GM18519 (cell line): ENCODE measurements around the gene DNAJC5.
"Not testable (repeated sequence)": the region's sequence is repeated elsewhere in the genome, so short reads cannot be mapped to it uniquely, and the experiment has no call there.

ENCODE experiments used
- ATAC-seq: cut with Tn5 transposase; IDR thresholded peaks from one replicate; pipeline ENCODE4 v1.9.1; 2021; ENCODE audit warnings: mild to moderate bottlenecking, moderate library complexity; ENCODE audit not compliant: unreplicated experiment, low FRiP score

The DNAJC5 gene

DNA sequence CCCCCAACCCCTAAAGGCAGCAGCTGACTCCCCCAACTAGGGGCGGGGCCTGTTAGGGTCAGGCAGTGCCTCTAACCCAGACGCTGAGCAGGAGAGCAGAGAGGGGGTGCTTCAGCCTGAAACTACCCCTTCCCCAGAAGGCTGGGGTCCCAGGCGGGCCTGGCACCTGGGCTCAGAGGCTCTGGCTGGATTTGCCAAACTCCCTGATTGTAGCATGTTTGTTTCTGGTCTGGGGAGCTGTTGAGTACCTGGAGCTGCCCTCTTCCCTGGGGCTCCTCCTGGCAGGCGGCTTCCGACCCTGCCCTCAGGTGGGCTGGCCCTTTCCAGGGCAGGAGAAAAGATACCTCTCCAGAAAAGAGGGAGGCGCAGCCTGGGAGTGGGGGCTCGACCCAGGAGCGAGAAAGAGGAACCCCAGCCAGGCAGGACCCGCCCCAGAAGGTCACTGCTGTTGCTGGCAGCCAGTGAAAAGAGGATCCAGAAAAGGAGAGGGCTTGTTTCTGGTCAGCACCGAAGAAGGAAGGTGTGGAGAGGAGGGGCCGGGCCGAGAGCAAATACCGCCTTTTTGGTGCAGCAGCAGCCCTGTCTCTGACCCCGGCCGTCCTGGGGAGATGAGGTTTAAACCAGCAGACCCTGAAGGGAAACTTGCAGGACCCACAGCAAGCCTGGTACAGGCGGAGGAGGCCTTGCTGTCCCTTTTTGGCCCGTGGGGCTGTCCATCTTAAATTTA is 34.4 kb upstream of the DNAJC5 start:
- ATAC-seq = no peak

DNA sequence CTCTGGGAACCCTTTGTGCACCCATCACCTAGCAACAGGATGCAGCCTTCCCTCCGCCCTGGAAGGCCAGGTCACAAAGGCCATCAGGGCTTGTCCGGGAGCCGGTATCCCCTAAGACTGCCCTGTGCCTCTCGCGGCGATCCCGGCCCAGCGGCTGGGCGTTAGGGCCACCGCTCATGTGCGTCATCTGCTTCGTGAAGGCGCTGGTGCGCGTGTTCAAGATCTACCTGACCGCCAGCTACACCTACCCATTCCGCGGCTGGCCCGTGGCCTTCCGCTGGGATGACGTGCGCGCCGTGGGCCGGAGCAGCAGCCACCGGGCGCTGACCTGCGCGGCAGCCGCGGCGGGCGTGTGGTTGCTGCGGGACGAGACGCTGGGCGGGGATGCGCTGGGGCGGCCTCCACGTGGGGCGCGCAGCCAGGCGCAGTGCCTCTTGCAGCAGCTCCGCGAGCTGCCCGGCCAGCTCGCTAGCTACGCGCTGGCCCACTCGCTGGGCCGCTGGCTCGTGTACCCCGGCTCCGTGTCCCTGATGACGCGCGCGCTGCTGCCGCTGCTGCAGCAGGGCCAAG is 33.5 kb upstream of the DNAJC5 start, which contains the start of gene ABHD16B:
ABHD16B (plus strand) TSS at position 134 of the 570 bp plus-strand sequence; CDS start at position 177, 43 bp downstream.
- ATAC-seq = no peak

DNA sequence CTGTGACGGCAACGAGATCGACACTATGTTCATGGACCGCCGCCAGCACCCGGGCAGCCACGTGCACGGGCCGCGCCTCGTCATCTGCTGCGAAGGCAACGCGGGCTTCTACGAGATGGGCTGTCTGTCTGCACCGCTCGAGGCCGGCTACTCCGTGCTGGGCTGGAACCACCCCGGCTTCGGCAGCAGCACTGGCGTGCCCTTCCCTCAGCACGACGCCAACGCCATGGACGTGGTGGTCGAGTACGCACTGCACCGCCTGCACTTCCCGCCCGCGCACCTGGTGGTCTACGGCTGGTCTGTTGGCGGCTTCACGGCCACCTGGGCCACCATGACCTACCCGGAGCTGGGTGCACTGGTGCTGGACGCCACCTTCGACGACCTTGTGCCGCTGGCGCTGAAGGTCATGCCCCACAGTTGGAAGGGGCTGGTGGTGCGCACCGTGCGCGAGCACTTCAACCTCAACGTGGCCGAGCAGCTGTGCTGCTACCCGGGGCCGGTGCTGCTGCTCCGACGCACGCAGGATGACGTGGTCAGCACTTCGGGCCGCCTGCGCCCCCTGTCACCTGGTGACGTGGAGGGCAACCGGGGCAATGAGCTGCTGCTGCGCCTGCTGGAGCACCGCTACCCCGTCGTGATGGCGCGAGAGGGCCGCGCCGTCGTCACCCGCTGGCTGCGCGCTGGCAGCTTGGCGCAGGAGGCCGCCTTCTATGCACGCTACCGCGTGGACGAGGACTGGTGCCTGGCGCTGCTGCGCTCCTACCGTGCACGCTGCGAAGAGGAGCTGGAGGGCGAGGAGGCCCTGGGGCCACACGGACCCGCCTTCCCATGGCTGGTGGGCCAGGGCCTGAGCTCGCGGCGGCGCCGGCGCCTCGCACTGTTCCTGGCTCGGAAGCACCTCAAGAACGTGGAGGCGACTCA is 32.7 kb upstream of the DNAJC5 start:
- ATAC-seq = no peak

DNA sequence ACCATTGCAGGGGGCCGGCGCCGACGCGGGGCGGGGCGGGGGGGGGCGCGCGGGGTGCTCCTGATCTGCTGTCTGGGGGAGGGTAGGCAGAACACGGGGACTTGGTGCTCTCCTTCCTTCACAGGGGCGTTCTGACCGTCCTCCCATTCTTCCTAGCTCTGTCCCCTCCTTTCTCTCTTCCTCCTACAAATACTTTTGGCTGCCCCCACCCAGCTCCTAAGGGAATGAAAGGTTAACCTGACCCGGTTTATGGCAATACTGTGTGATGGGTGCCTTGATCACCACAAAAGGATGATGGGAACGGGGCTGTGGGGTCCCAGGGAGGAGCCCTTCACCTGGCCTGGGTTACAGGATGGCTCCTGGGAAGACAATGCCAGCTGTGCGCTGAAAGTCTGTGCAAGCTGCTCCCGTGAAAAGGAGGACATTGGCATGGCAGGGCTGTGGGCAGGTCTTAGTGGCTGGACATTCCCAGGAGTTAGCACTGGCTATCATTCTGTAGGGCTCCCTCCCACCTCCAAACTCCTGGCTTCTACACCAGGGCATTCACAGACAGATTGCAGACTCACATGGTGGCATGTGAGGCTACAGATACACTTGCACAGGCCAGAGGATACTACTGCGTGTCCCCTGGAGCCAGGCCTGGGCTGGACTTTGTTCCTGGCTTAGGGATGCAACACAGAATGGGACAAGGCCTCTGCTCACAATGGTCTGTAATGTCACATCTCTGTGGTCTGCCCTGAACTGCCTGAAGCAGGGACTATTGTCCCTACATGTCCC is 31.7 kb upstream of the DNAJC5 start:
- ATAC-seq = no peak

DNA sequence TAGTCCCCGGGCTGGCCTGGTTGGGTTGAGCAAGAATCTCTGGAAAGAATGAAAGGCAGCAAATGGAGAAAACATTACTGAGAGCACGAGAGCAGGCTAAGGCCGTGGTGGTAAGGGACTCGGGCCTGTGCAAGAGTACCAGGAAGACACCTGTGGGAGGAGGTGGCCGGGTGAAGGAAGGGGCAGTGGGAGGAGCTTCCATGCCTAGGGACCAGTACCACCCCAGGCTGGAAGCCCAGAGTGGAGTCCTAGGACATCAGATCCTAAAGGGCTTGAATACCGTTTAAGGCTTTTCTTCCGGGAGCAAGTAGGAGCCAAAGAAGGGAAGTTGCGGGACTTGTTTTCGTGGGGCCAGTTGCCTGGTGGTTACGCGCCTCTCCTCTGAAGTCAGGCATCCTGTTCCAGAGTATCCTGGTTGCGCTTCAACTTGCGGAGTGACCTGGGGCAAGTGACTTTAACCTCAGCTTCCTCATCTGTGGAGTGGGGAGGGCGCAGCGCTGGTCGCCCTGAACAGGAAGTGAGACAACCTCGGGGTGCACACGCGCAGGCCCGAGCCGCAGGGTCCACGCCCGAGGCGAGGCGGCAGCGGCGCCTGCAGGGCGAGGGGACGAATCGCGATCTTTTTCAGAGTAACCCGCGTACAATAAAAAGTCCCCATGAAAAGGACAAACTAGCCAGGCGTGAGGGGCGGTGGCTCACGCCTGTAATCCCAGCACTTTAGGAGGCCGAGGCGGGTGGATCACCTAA is 31.0 kb upstream of the DNAJC5 start:
- peak; percentile 58 for ATAC-seq

DNA sequence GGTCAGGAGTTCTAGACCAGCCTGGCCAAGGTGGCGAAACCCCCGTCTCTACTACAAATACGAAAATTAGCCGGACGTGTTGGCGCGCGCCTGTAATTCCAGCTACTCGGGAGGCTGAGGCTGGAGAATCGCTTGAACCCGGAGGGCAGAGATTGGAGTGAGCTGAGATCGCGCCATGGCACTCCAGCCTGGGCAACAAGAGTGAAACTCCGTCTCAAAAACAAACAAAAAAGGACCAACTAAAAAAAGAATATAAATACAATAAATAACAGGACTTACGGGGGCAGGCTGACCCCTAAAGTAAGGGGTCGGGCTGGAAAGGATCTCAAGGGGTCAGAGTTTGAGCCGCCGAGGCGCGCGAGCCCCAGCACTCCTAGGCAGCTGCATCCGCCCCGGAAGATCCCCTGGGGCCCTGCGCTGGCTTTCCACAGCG is 30.4 kb upstream of the DNAJC5 start:
- no peak for ATAC-seq

DNA sequence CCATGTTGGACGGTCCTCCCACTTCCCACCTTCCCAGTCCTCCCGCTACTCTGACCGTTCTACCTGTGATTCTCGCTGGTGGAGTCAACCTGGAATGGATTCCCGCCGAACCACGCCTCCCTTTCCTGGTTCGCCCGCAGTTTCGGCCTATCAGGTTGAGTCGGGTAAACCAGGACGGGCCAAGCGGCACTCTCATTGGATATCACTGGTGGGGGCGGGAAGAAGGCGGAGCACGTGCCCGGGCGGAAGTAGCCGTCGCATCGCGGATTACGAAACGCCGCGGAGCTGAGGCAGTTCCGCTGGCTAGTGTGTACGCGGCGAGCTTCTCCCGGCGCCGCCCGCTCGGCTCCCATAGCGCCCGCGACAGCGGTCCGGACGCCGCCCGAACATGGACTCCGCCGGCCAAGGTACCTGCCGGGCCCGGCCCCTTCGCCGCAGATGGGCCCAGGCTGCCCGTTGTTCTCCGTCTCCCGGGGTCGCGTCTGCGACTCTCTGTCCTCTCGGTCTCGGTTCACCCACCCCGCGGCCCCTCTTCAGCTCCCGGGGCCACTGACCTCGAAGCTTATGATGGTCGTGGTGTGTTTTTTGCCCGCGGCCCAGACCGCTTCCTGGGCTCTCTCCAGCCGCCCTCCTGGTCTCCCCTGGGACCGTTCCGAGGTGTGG is 29.8 kb upstream of the DNAJC5 start, which contains the start of gene TPD52L2:
TPD52L2 (plus strand) TSS at position 293 of the 663 bp plus-strand sequence; CDS start at position 389, 96 bp downstream.
- peak; percentile 45 for ATAC-seq

DNA sequence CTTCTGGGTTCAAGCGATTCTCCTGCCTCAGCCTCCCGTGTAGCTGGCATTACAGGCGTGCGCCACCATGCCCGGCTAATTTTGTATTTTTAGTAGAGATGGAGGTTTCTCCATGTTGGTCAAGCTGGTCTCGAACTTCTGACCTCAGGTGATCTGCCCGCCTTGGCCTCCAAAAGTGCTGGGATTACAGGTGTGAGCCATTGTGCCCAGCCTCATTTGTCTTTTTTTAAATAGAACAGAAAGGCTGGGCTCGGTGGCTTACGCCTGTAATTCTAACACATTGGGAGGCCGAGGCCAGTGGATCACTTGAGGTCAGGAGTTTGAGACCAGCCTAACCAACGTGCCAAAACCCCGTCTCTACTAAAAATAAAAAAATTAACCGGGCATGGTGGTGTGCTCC is 27.9 kb upstream of the DNAJC5 start:
- ATAC-seq = not testable (repeated sequence)

DNA sequence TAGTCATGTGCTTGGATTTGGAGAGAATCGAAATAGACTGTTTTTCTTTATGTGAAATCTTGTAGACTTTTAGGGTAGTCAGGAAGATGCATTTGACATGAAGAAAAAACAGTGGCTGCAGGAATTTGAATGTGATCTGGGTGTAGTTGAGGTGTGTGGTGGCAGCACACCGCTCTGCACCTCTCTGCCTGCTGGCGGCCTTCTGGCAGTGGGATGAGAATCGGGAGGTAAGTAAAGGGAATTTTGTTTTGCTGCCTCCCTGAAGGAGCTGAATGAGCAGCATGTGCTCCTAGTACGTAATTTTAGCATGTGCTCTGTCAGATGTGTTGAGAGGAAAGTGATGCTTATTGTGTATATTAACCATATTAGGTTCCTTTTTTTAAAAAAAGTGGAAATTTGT is 26.7 kb upstream of the DNAJC5 start:
- ATAC-seq = no peak

DNA sequence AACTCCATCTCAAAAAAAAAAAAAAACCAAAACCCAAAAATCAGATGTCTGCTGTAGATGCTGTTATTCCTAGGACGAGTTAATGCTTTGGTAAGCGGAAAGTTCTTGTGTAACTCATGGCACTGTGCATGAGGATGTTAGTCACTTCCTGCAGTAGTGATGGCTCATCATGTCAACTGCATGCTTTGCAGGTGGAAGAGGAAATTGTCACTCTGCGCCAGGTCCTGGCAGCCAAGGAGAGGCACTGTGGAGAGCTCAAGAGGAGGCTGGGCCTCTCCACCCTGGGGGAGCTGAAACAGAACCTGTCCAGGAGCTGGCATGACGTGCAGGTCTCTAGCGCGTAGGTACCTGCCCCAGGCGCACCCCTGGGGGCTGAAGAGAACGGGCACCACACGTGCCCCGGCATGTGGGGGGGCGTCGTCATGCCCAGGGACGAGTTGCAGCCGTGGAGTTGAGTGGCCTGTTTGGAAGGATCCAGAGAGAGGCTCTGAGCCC is 21.4 kb upstream of the DNAJC5 start:
- ATAC-seq = no peak

DNA sequence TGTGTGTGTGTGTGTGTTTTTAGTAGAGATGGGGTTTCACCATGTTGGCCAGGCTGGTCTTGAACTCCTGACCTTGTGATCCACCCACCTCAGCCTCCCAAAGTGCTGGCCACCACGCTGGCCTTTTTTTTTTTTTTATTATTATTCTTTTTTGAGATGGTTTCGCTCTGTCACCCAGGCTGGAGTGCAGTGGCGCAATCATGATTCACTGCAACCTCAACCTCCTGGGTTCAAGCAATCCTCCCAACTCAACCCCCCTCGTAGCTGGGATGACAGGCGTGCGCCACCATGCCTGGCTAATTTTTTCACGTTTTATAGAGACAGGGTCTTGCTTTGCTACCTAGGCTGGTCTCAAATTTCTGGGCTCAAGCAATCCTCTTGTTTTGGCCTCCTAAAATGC is 20.7 kb upstream of the DNAJC5 start:
- not testable (repeated sequence) for ATAC-seq

DNA sequence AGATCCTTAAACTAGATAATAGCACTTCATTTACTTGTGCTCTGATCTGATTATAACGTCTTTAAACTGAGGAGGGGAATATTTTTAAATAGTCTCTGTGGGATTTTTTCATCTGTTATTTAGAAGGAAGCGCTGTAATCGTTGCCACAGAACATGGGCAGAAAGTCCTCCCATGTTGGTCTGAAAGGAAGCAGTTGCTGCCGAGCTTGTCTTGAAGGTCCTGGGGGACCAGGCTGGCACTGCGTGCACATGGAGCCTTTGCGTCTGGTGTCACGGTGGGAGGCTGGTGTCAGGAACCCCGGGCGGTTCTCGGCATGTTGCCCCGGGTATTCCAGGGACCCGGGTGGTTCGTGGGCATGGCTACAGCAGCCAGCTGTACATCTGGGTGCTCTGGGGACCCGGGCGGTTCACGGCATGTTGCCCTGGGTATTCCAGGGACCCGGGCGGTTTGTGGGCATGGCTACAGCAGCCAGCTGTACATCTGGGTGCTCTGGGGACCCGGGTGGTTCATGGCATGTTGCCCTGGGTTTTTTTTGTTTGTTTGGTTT is 18.4 kb upstream of the DNAJC5 start:
- ATAC-seq = no peak

DNA sequence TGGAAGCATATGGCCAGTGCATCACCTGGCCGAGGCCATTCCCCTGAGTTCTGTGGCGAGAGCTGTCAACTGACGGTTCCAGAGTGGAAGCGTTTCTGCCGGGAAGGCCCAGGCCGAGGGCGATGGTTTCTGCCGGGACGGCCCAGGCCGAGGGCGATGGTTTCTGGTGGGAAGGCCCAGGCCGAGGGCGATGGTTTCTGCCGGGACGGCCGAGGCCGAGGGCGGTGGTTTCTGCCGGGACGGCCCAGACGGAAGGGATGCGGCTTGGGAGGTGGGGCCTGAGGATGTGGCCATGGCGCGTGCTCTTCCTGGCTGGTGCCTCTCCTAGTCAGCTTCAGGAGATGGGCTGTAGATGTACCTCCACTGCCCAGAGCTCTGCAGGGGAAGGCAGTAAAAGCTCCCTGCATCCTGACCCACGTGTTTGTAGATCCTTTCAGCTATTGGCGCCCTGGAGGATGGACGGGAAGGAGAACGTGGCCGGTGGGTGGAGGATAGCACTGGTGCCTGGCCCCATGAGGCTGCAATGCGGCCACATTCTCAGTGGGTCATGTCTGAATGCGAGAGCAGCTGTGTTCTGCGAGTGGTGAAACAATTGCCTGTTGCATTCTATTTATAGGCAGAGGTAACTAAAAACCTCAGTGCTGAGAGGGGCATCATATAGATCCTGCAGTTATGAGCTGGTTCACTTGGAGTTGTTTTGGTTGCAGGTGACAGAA is 17.0 kb upstream of the DNAJC5 start:
- ATAC-seq = no peak

DNA sequence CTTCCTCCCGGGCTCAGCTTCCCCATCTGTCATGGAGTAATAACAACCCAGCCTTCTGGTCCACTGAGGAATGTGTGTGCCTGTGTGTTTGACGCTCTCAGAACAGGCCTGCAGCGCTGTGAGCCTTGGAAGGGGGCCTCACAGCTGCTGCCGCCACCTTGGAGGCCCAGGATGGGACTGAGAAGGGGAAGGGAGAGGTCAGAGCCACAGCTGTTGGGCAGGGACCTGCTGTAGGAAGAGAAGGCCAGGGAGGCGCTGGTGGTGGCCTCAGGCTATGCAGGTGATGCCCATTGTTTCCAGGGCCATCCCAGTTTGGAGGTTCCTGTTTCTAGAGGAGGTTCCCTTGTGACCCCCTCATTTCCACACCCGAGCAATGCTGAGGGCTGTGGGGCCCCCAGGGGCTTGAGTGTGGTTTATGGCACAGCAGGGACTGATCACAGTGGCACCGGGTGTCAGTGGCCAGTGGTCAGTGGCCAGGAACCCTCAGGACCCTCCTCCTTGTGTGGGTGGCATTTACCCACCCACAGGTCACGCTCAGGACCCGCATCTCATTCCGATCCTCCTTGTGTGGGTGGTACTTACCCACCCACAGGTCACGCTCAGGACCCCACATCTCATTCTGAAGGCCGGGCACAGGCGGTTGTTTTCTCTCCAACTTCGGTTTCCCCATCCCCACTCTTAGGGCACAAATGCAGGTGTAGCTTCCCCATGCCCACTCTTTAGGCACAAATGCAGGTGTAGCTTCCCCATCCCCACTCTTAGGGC is 15.8 kb upstream of the DNAJC5 start:
- no peak for ATAC-seq

DNA sequence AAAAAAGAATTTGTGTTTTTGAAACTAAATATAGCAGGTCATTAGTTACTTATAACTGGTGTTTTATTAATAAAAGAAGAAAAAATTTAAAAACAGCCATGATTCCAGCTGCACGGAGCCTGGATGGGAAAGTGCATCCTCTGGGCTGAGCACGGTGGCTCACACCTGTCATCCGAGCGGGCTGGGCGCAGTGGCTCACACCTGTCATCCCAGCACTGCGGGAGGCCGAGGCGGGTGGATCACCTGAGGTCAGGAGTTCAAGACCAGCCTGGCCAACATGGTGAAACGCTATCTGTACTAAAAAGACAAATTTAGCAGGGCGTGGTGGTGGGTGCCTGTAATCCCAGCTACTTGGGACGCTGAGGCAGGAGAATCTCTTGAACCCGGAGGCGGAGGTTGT is 14.0 kb upstream of the DNAJC5 start:
- not testable (repeated sequence) for ATAC-seq

DNA sequence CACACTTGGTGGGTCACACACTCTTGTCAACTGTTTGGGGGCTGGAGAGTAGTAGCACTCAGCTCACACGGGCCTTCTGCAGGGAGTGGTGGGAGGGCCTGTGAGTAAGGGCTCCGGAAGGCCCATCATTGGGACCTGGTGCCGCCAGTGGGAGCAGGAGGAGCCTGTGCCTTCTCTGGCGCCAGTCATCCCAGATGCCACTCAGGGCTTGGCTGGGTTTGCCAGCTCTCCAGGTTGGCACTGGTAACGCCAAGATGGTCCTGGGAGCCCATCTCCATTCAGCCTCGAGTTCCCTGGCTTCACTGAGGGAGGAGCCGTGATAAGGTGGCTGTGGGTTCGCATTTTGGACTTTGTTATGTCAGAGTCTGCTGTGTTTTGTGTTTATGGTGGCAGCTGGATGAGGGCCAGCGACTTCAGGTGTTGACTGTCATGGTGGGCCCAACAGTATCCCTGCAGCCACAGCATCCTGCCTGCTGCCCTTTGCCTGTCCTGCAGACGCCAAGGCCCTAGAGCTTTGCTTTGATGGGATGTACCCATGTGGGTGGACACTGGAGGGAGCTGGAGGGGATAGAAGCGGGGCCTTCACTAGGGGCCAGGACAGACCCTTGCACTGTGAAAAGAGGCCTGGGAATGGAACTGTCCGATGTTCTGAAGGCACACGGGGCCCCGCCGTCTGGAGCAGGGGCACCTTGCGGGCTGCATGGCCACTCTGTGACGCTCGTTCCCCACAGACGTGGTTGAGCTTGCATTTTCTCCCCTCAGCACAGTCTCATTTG is 13.3 kb upstream of the DNAJC5 start:
- no peak for ATAC-seq
